Right renal cortex interstitium (tissue), 3 donors: Measurements from ENCODE around the gene IWS1. TPM values are rescaled to one million over a fixed set of nuclear protein-coding genes. Genes with fewer than 3 reads are reported as not detected.
"Not testable (repeated sequence)": the region's sequence is repeated elsewhere in the genome, so short reads cannot be mapped to it uniquely, and the experiment has no call there.

Source experiments
- DNase-seq, 3 donors: peaks; one replicate each; pipeline ENCODE4 v3.0.0-alpha.2; 2013; ENCODE audit warnings: low read depth in 3 of 3, low spot score in 2 of 3
- polyA plus RNA-seq, 3 donors: library from polyadenylated mRNA; unstranded; fragments of 120-200 nt; gene quantifications; one replicate each; pipeline ENCODE4 v1.2.1, GENCODE V29; 2013; ENCODE audit not compliant: insufficient read length in 3 of 3

Gene IWS1
- polyA plus RNA-seq, 3 donors = 72.3 to 77.6 (median 76.5) TPM

GRCh38 chr2:127463155-127463991, 62.9 kb downstream of the IWS1 start:
- no peak for DNase-seq

- no peak for DNase-seq
These were observed 63.8 kb downstream of the IWS1 start for GRCh38 chr2:127462461-127462860.

GRCh38 chr2:127456960-127457359, 69.3 kb downstream of the IWS1 start:
- DNase-seq = no peak

GRCh38 chr2:127455566-127456493, 70.5 kb downstream of the IWS1 start:
- no peak for DNase-seq

GRCh38 chr2:127454595-127455565, 71.4 kb downstream of the IWS1 start:
- peak in 1 of 3 donors; percentile 34 for DNase-seq

GRCh38 chr2:127453392-127454171, 72.7 kb downstream of the IWS1 start:
- no peak for DNase-seq

GRCh38 chr2:127453013-127453391, 73.3 kb downstream of the IWS1 start:
- no peak for DNase-seq

GRCh38 chr2:127452423-127452822, 73.9 kb downstream of the IWS1 start:
- not testable (repeated sequence) for DNase-seq

- no peak for DNase-seq
These were observed 74.3 kb downstream of the IWS1 start for GRCh38 chr2:127451981-127452380.

GRCh38 chr2:127449898-127450297, 76.4 kb downstream of the IWS1 start:
- no peak for DNase-seq

- no peak for DNase-seq
These were observed 76.9 kb downstream of the IWS1 start for GRCh38 chr2:127449414-127449813.

GRCh38 chr2:127448526-127448925, 77.8 kb downstream of the IWS1 start:
- DNase-seq = no peak

- DNase-seq = no peak
These were observed 86.9 kb downstream of the IWS1 start for GRCh38 chr2:127439343-127439742.

- no peak for DNase-seq
These were observed 88.2 kb downstream of the IWS1 start for GRCh38 chr2:127437781-127438726.

- DNase-seq = no peak
These were observed 89.2 kb downstream of the IWS1 start for GRCh38 chr2:127437056-127437455.

GRCh38 chr2:127434515-127434914, 91.8 kb downstream of the IWS1 start:
- no peak for DNase-seq

- DNase-seq = no peak
These were observed 94.8 kb downstream of the IWS1 start for GRCh38 chr2:127431408-127432023.
